Activated CD4-positive, alpha-beta T cell treated with anti-CD3 and anti-CD28 coated beads, Interleukin-2, amount 10 ng/mL, durations not matched to agents 7 days and 5 days (primary cell): ENCODE measurements around the gene ERC2. TPM values are rescaled to one million over a fixed set of nuclear protein-coding genes. Genes with fewer than 3 reads are reported as not detected.
"Not testable (repeated sequence)": the region's sequence is repeated elsewhere in the genome, so short reads cannot be mapped to it uniquely, and the experiment has no call there.

Experiments used
- CTCF ChIA-PET: fragments of 350-600 bp; sonication (Branson Sonifier 250); formaldehyde crosslinking; loops from one replicate; lab custom pipeline; 2021; ENCODE audit warnings: antibody characterized with exemption; lab: Charles Lee
- POLR2A ChIA-PET: fragments of 350-600 bp; sonication (Branson Sonifier 250); formaldehyde crosslinking; loops from one replicate; lab custom pipeline; 2021; ENCODE audit warnings: antibody characterized with exemption; lab: Charles Lee
- DNase-seq: peaks from one replicate; pipeline ENCODE4 v3.0.0-alpha.2; 2020
- H3K27ac Mint-ChIP-seq: one replicate; pipeline ENCODE4 v1.8.0; 2021; ENCODE audit warnings: mild to moderate bottlenecking, moderate library complexity, mixed read lengths
- H3K27me3 Mint-ChIP-seq: one replicate; pipeline ENCODE4 v1.8.0; 2021; ENCODE audit warnings: mixed read lengths
- H3K36me3 Mint-ChIP-seq: one replicate; pipeline ENCODE4 v1.8.0; 2021; ENCODE audit warnings: low read depth, mixed read lengths
- H3K4me1 Mint-ChIP-seq: one replicate; pipeline ENCODE4 v1.8.0; 2021; ENCODE audit warnings: mixed read lengths
- H3K4me3 Mint-ChIP-seq: one replicate; pipeline ENCODE4 v1.8.0; 2021; ENCODE audit warnings: mild to moderate bottlenecking, moderate library complexity, mixed read lengths
- H3K9me3 Mint-ChIP-seq: one replicate; pipeline ENCODE4 v1.8.0; 2021; ENCODE audit warnings: mixed read lengths
- total RNA-seq, 2 experiments: library from RNA; stranded (reverse); gene quantifications; one replicate each; pipeline ENCODE4 v1.2.3, GENCODE V29; 2021

ERC2 gene
- total RNA-seq: not detected

DNA sequence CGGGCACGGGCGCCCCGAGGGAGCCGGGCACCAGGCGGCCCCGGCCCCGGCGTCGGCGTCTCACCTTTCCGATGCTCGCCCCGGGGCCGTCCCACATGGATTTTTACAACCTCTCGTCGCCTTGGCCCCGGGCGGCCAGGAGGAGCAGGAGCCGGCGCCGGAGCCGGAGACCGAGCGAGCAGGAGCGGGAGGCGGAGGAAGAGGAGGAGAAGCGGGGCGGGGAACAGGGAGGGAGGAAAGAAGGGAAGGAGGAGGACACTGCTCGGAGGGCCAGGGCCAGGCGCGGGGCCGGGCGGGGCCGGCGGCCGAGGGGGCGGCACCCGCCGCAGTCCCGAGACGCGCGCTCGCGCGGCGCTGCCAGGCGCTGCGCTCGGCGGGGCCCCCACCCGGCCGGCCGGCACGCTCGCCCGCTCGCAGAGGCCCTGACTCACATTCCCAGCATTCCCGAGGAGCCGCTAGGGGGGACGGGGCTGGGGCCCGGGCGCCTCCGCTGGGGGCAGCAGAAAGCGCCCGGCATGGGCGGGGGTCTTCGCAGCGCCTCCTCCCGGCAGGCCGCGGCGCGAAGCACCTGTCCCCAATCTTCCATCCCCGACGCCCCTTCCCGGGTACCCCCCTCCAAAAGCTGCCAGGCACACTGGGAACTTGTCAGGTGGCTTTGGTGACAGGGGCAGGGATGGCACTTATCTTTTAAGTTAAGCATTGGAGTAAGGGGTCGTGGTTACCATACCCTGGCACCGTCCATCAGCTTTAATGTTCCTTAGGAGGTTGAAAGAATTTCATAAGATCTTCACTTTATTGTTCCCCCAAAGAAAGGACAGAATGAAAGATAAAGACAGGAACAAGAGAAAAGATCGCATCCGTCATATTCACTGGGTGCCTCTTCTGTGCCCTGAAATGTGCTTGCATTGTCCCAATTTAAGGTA lies at the start of gene ERC2:
Gene ERC2 (minus strand): TSS at position 284 of the 923 bp plus-strand sequence.
- peaks cover 69% of the 10 kb centered on the region for H3K27me3 Mint-ChIP-seq
- ChIA-PET CTCF (no interaction called here), POLR2A (no interaction called here)
- no peak within 1 kb of the TSS for H3K27ac Mint-ChIP-seq
- no peaks in the 10 kb centered on the region for H3K36me3 Mint-ChIP-seq
- no peaks in the 10 kb centered on the region for H3K9me3 Mint-ChIP-seq
- DNase-seq: no peak
- H3K4me3 Mint-ChIP-seq: peak within 1 kb of the TSS; percentile 57
- peaks cover 6% of the 10 kb centered on the region for H3K4me1 Mint-ChIP-seq

DNA sequence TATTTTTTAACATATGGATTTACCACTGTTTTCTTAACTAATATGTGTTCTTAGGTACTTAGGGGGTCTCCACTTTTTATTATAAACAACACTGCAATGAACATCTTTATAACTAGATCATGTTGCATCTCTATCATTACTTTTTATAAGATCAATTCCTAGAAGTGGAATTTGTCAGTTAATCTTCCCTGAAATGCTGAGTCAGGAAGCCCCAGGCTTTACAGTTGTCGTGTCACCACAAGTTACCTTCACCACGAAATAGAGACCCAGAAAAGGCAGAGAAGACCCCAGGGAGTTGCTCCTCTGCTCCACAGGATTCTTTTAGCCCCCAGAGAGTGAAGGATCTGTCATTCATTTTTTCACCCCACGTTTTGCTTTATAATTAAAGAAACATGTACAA lies 34.5 kb upstream of the ERC2 start:
- no peak for DNase-seq
- Mint-ChIP-seq H3K4me1 (no peaks in the 10 kb centered on the region), H3K9me3 (no peaks in the 10 kb centered on the region), H3K36me3 (no peaks in the 10 kb centered on the region), H3K27ac (no peak overlapping the region), H3K27me3 (peaks cover 10% of the 10 kb centered on the region), H3K4me3 (no peak overlapping the region)
- ChIA-PET CTCF (no interaction called here), POLR2A (no interaction called here)

DNA sequence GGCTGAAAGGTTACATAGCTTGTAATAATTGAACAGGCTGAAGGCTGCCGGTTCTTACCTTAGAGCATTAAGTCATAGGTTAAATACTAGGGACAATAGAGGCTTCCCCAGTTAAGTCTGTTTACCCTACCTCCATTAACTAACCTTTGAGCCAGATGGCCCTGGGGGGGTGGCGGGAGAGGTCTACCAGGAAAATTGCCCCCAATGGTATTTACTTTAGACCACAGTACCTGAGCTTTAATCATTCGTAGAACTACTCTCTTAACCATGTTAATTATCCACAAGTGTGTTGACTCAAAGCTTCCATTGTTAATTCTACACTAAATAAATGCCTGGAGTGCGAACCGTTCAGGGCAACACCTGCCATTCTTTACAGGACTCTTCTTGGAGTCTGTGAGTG lies 28.1 kb upstream of the ERC2 start:
- H3K9me3 Mint-ChIP-seq, POLR2A ChIA-PET, H3K27me3 Mint-ChIP-seq, H3K4me3 Mint-ChIP-seq, H3K27ac Mint-ChIP-seq, CTCF ChIA-PET, H3K36me3 Mint-ChIP-seq, H3K4me1 Mint-ChIP-seq, DNase-seq: not testable (repeated sequence)

DNA sequence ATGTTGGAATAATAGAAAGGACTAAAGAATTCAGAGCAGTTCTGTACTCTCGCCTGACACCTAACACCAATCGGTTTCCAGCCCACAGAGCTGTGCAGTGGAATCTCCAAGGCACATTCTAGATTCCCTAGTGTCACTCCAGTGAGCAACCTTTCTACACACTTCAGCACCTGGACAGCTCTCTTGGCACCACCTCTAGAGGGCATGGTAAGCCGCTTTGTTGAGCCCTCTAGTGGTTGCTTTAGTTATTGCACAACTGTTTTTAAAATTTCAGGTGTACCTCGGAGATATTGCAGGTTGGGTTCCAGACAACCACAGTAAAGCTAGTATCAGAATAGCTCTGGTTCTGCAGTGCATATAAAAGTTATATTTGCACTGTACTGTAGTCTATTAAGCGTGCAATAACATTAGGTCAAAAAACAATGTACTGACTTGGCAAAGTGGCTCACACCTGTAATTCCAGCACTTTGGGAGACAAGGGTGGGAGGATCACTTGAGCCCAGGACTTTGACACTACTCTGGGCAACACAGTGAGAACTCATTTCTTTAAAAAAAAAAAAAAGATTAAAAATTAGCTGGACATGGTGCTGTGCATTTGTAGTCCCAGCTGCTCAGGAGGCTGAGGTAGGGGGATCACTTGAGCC lies 26.5 kb upstream of the ERC2 start:
- no peak overlapping the region for H3K27ac Mint-ChIP-seq
- H3K4me3 Mint-ChIP-seq: no peak overlapping the region
- H3K4me1 Mint-ChIP-seq: no peaks in the 10 kb centered on the region
- no peaks in the 10 kb centered on the region for H3K9me3 Mint-ChIP-seq
- no peaks in the 10 kb centered on the region for H3K27me3 Mint-ChIP-seq
- POLR2A ChIA-PET: no interaction called here
- no peaks in the 10 kb centered on the region for H3K36me3 Mint-ChIP-seq
- CTCF ChIA-PET: interaction anchor here (0.6 to 1.7 kb wide), 8 partner anchors 8 to 147 kb away, joined by 3 to 8 read pairs (median 3); no protein-coding TSS in a partner anchor
- DNase-seq: peak; percentile 88

DNA sequence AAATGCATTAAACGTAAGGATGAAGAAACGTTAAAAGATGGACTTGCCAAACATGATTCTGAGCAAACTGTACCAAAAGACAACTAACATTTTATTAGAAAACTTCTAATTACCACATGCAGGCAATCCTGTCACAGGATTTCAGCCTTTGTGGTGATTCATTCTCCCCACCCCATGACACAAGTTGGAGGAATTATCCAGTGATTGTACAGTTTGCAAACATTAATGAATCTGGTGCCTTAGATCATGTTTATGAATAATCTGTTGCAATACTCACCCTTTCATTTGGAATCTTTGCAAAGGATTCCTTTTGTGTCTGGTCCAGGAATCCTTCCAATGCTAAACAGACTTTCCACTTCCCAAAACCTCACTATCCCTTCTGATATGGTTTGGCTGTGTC lies 23.3 kb upstream of the ERC2 start:
- ChIA-PET CTCF (no interaction called here), POLR2A (no interaction called here)

DNA sequence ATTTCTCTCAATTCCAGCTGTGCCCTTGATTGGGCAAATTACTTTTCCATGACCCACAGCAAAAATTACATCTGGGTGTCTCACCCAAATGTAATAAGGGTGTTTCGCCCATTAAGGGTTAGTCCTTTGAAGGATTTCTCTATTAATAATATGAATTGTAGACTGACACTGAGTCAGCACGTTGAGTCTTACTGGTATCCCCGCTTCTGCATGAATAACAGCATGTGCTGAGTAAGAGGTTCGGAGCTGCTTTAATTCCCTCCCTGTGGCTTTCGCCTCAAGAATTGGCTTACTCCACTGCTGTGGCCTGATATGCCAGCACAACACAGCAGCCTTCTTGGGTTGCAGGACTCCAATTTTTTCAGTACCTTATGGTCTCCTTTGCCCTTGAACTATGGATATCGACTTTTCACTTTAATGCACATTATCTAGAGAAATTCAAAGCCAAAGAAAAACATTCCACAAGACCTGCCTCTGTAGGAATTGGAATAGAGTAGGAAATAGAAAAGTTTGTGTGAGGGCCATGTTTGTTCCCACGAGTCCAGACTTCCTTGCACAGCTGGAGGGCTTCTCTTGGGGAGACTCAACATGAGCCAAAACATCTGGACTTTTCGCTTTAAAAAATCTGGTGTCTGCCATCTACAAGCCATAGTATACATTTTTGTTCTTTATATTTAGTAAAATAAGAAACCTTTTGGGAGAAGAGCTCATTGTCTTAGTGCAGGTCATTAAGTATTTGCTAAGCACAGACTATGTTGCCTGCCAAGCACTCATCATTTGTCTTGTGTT lies 20.7 kb upstream of the ERC2 start:
- ChIA-PET POLR2A (no interaction called here), CTCF (interaction anchor here (0.5 kb wide), 1 partner anchor 1273 kb away, joined by 3 read pairs; no protein-coding TSS in a partner anchor)
- Mint-ChIP-seq H3K9me3 (no peaks in the 10 kb centered on the region), H3K4me1 (no peaks in the 10 kb centered on the region), H3K36me3 (no peaks in the 10 kb centered on the region), H3K27ac (no peak overlapping the region), H3K27me3 (no peaks in the 10 kb centered on the region), H3K4me3 (no peak overlapping the region)
- no peak for DNase-seq

More for the DNA sequence above, 23.3 kb upstream of the ERC2 start:
- Mint-ChIP-seq H3K9me3 (no peaks in the 10 kb centered on the region), H3K27me3 (no peaks in the 10 kb centered on the region), H3K4me3 (no peak overlapping the region), H3K27ac (no peak overlapping the region), H3K36me3 (no peaks in the 10 kb centered on the region), H3K4me1 (no peaks in the 10 kb centered on the region)
- no peak for DNase-seq

DNA sequence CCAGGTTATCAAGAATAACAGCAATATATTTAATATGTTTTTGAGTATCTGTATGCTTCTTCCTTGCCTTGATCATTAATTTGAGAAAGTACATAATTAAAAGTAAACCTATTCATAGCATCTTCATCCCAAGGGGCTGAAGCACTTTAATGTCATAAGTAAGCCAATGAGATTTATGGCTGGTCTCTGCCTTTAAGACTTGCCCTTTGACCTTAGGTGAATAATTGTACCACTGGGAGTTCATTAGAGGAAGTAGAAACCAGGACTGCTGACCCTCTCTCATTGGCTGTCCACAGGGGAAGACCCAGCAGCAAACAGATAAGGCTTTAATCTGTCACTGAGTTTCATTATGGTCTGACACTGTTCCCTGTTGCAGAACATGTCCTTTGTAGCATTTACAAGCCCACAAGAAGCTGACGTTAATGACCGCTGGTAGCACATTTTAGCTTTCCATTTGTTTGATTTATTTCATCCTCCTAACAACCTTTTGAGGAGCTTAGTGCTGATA lies 16.3 kb upstream of the ERC2 start:
- H3K9me3 Mint-ChIP-seq: no peaks in the 10 kb centered on the region
- H3K4me3 Mint-ChIP-seq: no peak overlapping the region
- DNase-seq: no peak
- ChIA-PET CTCF (no interaction called here), POLR2A (no interaction called here)
- peaks cover 1% of the 10 kb centered on the region for H3K27me3 Mint-ChIP-seq
- no peaks in the 10 kb centered on the region for H3K36me3 Mint-ChIP-seq
- no peaks in the 10 kb centered on the region for H3K4me1 Mint-ChIP-seq
- no peak overlapping the region for H3K27ac Mint-ChIP-seq

DNA sequence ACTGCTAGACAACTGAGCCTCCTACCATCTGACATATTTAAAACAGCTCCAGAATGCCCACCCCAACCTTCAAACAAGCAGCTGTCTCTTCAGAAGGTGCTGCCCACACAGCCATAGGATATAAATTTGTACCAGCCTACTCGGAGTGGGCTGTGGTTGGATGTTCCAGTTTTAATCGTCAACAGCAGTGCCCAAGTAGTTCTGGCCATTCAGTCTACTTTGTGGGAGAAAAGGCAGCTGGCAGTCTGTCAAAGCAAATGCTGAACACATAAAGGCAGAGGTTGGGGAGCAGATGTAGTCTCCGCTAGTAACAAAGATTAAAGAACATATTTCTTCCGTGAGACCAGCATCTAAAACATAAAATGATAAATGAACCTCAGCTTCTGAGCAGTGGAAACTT lies 15.9 kb upstream of the ERC2 start:
- Mint-ChIP-seq H3K4me3 (no peak overlapping the region), H3K36me3 (no peaks in the 10 kb centered on the region), H3K4me1 (no peaks in the 10 kb centered on the region), H3K27me3 (peaks cover 1% of the 10 kb centered on the region), H3K27ac (no peak overlapping the region), H3K9me3 (no peaks in the 10 kb centered on the region)
- CTCF ChIA-PET: no interaction called here
- no peak for DNase-seq
- POLR2A ChIA-PET: no interaction called here

DNA sequence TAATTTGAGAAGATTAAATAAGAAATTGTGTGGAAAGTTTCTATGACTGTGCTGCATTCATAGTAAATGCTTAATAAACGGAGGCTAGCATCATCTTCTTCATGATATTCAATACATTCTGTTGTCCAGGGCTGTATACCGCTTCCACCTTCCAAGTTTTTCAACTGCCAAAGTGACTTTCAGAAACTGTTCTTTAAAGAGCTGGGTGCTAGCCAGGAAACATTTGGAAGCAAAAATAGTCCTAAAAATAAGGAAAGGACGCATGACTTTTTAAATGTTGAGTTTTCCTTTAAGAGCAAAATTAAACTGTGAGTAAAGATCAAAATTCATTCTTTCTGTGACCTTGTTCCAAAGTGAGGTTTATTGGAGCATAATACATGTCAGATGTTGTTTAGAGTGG lies 9.4 kb upstream of the ERC2 start:
- Mint-ChIP-seq H3K27me3 (peaks cover 28% of the 10 kb centered on the region), H3K4me1 (no peaks in the 10 kb centered on the region), H3K9me3 (no peaks in the 10 kb centered on the region), H3K27ac (no peak overlapping the region), H3K4me3 (no peak overlapping the region), H3K36me3 (no peaks in the 10 kb centered on the region)
- no peak for DNase-seq
- ChIA-PET CTCF (no interaction called here), POLR2A (no interaction called here)

DNA sequence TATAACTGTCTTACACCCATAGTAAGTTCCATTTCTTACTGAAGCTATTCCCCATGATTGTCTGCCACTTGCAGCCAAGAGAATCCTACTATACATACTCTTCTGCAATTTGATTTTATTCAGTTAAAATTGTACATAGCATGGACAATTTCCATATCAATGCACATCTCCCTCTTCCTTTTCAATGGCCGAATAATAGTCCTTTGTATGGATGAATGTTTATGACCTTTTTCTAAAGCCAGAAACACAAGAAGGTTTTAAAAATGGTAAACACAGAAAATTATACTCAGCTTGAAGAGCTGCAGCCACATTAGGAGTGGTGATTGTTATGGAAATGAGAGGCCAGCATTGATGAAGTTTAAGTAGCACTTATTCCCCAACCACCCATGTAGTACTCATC lies 8.5 kb upstream of the ERC2 start:
- Mint-ChIP-seq H3K27ac (no peak overlapping the region), H3K4me1 (no peaks in the 10 kb centered on the region), H3K27me3 (peaks cover 34% of the 10 kb centered on the region), H3K9me3 (no peaks in the 10 kb centered on the region), H3K4me3 (no peak overlapping the region), H3K36me3 (no peaks in the 10 kb centered on the region)
- DNase-seq: no peak
- ChIA-PET CTCF (no interaction called here), POLR2A (no interaction called here)

DNA sequence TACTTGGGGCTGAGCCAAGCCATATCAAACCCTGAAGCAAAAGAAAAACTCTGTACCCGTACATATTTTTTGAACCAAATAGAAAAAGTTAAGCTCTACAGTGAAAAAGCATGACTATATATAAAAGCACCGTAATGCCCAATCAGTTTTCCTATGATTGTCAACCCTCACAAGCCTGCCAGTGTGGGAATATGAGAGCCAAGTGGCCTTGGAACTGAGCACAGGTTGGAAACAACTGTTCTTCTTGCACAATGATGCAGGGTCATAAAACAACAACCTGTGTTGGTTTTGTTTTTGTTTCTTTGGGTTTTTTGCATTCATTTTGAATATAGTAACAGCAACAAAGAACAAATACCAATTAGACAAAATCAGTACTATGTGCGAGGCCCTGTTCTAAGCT lies 3.5 kb upstream of the ERC2 start:
- peaks cover 65% of the 10 kb centered on the region for H3K27me3 Mint-ChIP-seq
- H3K4me1 Mint-ChIP-seq: peaks cover 4% of the 10 kb centered on the region
- ChIA-PET POLR2A (no interaction called here), CTCF (no interaction called here)
- DNase-seq: no peak
- no peak overlapping the region for H3K27ac Mint-ChIP-seq
- H3K36me3 Mint-ChIP-seq: no peaks in the 10 kb centered on the region
- no peaks in the 10 kb centered on the region for H3K9me3 Mint-ChIP-seq
- no peak overlapping the region for H3K4me3 Mint-ChIP-seq

DNA sequence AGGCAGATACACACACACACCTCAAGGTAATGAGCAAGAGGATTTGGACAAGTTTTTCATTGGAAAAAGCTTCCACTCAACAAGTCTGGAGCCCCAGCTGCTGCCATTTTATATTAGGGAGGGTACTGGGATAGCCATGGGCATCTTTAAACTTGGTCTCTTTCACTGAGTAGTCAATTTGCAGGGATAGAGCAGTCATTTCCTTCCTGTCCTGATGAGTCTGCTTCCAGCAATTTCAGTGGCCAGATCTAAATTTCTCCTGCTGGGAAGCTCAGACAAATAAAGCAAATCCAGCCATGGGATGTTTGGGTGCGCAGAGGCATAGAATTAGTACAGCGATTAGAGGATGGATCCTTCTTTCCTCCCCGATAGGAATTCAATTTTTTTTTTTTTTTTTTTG lies 874 bp upstream of the ERC2 start:
- no peak overlapping the region for H3K4me3 Mint-ChIP-seq
- H3K36me3 Mint-ChIP-seq: no peaks in the 10 kb centered on the region
- CTCF ChIA-PET: no interaction called here

DNA sequence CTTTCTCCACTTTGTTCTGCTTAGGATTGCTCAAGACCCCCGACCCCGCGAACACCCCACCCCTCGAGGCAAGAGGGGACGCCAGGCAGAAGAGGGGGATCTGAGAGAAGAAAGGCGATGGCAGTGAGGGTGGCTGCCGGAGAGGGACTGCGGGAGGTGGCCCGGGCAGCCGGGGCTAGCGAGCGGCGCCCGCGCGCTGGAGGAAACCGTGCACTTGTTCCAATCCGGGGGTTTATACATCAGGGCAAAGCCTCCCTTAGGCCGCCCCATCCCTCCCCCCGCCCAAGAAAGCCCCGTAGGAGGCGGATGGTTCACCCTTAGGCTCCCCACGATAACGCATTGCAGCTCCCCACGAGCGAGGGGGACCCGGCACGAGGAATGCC lies 475 bp downstream of the ERC2 start:
- H3K27me3 Mint-ChIP-seq: peaks cover 67% of the 10 kb centered on the region
- ChIA-PET POLR2A (no interaction called here), CTCF (no interaction called here)
- peaks cover 6% of the 10 kb centered on the region for H3K4me1 Mint-ChIP-seq
- DNase-seq: no peak
- peak overlapping the region; percentile 57 for H3K4me3 Mint-ChIP-seq
- no peaks in the 10 kb centered on the region for H3K9me3 Mint-ChIP-seq
- no peak overlapping the region for H3K27ac Mint-ChIP-seq
- H3K36me3 Mint-ChIP-seq: no peaks in the 10 kb centered on the region

More for the DNA sequence above, 874 bp upstream of the ERC2 start:
- DNase-seq: no peak
- H3K27me3 Mint-ChIP-seq: peaks cover 71% of the 10 kb centered on the region
- peaks cover 6% of the 10 kb centered on the region for H3K4me1 Mint-ChIP-seq
- H3K27ac Mint-ChIP-seq: no peak overlapping the region
- POLR2A ChIA-PET: no interaction called here
- no peaks in the 10 kb centered on the region for H3K9me3 Mint-ChIP-seq
